GM23338 (cell line): Measurements from ENCODE around the gene CNGB1. TPM values are rescaled to one million over a fixed set of nuclear protein-coding genes. Genes with fewer than 3 reads are reported as not detected.

Experiments used
- ATAC-seq: fragments of 200-7000 bp; cut with Tn5 transposase; 3 replicates; pipeline ENCODE4 v1.9.1; 2020
- DNase-seq: peaks from one replicate; pipeline ENCODE4 v3.0.0-alpha.2; 2015; ENCODE audit warnings: low spot score
- H2AFZ ChIP-seq: fragments of 200-600 bp; sonication (generic); 2 replicates; pipeline ENCODE4 v1.8.0; 2016; ENCODE audit warnings: antibody characterized with exemption, mild to moderate bottlenecking, moderate library complexity
- H3F3A ChIP-seq: fragments of 200-600 bp; sonication (generic); replicated peaks from 2 replicates; pipeline ENCODE4 v1.8.0; 2017; ENCODE audit warnings: antibody characterized with exemption, mixed run types, low read depth
- H3K27ac ChIP-seq: fragments of 200-600 bp; sonication (generic); 2 replicates; pipeline ENCODE4 v1.6.1; 2016; ENCODE audit warnings: low read depth
- H3K27me3 ChIP-seq: fragments of 200-600 bp; sonication (generic); 2 replicates; pipeline ENCODE4 v1.8.0; 2016; ENCODE audit warnings: mild to moderate bottlenecking, mixed run types, moderate library complexity; ENCODE audit not compliant: insufficient read depth
- H3K36me3 ChIP-seq: fragments of 200-600 bp; sonication (generic); 2 replicates; pipeline ENCODE4 v1.8.0; 2016; ENCODE audit warnings: mild to moderate bottlenecking; ENCODE audit not compliant: insufficient read depth
- H3K4me1 ChIP-seq: fragments of 200-600 bp; sonication (generic); 2 replicates; pipeline ENCODE4 v1.8.0; 2016; ENCODE audit warnings: mild to moderate bottlenecking, moderate library complexity; ENCODE audit not compliant: insufficient read depth
- H3K4me2 ChIP-seq: fragments of 200-600 bp; sonication (generic); 2 replicates; pipeline ENCODE4 v1.7.1; 2017; ENCODE audit warnings: mixed run types
- H3K4me3 ChIP-seq: fragments of 200-600 bp; sonication (generic); 2 replicates; pipeline ENCODE4 v1.6.1; 2016; ENCODE audit warnings: mixed run types
- H3K79me2 ChIP-seq: fragments of 200-600 bp; sonication (generic); replicated peaks from 2 replicates; pipeline ENCODE4 v1.8.0; 2017; ENCODE audit warnings: mild to moderate bottlenecking; ENCODE audit not compliant: insufficient read depth
- H3K9me2 ChIP-seq: fragments of 200-600 bp; sonication (generic); 2 replicates; pipeline ENCODE4 v1.8.0; 2017; ENCODE audit not compliant: insufficient read depth
- H4K20me1 ChIP-seq: fragments of 200-600 bp; sonication (generic); replicated peaks from 2 replicates; pipeline ENCODE4 v1.8.0; 2017; ENCODE audit warnings: mild to moderate bottlenecking; ENCODE audit not compliant: insufficient read depth
- H3K27ac Mint-ChIP-seq: 2 replicates; pipeline ENCODE4 v1.8.0; 2020; ENCODE audit warnings: inconsistent platforms, mild to moderate bottlenecking, moderate library complexity, mixed read lengths
- H3K27me3 Mint-ChIP-seq: 3 replicates; pipeline ENCODE4 v1.8.0; 2022; ENCODE audit warnings: low read depth, mild to moderate bottlenecking, moderate library complexity, mixed read lengths, inconsistent platforms; ENCODE audit not compliant: insufficient read depth, poor library complexity
- H3K36me3 Mint-ChIP-seq: 3 replicates; pipeline ENCODE4 v1.8.0; 2021; ENCODE audit warnings: low read depth, mild to moderate bottlenecking, inconsistent platforms, moderate library complexity, mixed read lengths
- H3K4me1 Mint-ChIP-seq: 3 replicates; pipeline ENCODE4 v1.8.0; 2020; ENCODE audit warnings: mild to moderate bottlenecking, inconsistent platforms, mixed read lengths
- H3K4me3 Mint-ChIP-seq: 3 replicates; pipeline ENCODE4 v1.8.0; 2021; ENCODE audit warnings: moderate library complexity, mild to moderate bottlenecking, inconsistent platforms, mixed read lengths
- H3K9me3 Mint-ChIP-seq: 3 replicates; pipeline ENCODE4 v1.8.0; 2020; ENCODE audit warnings: moderate library complexity, mild to moderate bottlenecking, inconsistent platforms, mixed read lengths
- EZH2phosphoT487 ChIP-seq: fragments of 200-600 bp; sonication (generic); IDR thresholded peaks from one replicate; pipeline ENCODE4 v1.8.1; 2018; ENCODE audit warnings: antibody characterized with exemption; ENCODE audit not compliant: unreplicated experiment
- JUNB ChIP-seq: IDR thresholded peaks from one replicate; pipeline ENCODE4 v1.6.1; 2016; ENCODE audit warnings: antibody characterized with exemption; ENCODE audit not compliant: unreplicated experiment
- NANOG ChIP-seq: IDR thresholded peaks from 2 replicates; pipeline ENCODE4 v1.6.1; 2016; ENCODE audit warnings: antibody characterized with exemption, borderline replicate concordance
- REST ChIP-seq: IDR thresholded peaks from one replicate; pipeline ENCODE4 v1.6.1; 2018; ENCODE audit warnings: antibody characterized with exemption; ENCODE audit not compliant: unreplicated experiment
- STAT1 ChIP-seq: IDR thresholded peaks from one replicate; pipeline ENCODE4 v1.6.1; 2016; ENCODE audit warnings: antibody characterized with exemption; ENCODE audit not compliant: unreplicated experiment
- ZNF331 ChIP-seq: fragments of 250-450 bp; sonication (Bioruptor Pico); IDR thresholded peaks from 2 replicates; pipeline ENCODE4 v1.5.0; 2020; ENCODE audit warnings: low read depth, mild to moderate bottlenecking, moderate library complexity
- polyA plus RNA-seq: library from polyadenylated mRNA; unstranded; fragments of >200 nt; fragmentation: Nextera tagmentation; extraction: Ambion mirVana; gene quantifications from 2 replicates; pipeline ENCODE4 v1.2.1, GENCODE V29; 2016
- total RNA-seq: library from RNA; depleted of rRNA; stranded (reverse); fragments of >200 nt; shearing (Covaris generic); gene quantifications from 2 replicates; pipeline ENCODE4 v1.2.3, GENCODE V29; 2014
- TF ChIP-seq, protein P1 (sequence below), 2 experiments: fragments of 200-600 bp in 1 of 2; sonication (generic) in 1 of 2; conservative IDR thresholded peaks; 2 replicates each; pipeline versions ENCODE4 v1.5.1 to v1.6.1; 2016 to 2017; ENCODE audit warnings: antibody characterized with exemption in 2 of 2, low read depth in 2 of 2, mild to moderate bottlenecking in 2 of 2, moderate library complexity in 1 of 2
- TF ChIP-seq, protein P2 (sequence below): IDR thresholded peaks from 2 replicates; pipeline ENCODE4 v1.6.1; 2016; ENCODE audit warnings: antibody characterized with exemption

The CNGB1 gene
- total and polyA plus RNA-seq, 2 experiments from 2014 or later = not detected

DNA sequence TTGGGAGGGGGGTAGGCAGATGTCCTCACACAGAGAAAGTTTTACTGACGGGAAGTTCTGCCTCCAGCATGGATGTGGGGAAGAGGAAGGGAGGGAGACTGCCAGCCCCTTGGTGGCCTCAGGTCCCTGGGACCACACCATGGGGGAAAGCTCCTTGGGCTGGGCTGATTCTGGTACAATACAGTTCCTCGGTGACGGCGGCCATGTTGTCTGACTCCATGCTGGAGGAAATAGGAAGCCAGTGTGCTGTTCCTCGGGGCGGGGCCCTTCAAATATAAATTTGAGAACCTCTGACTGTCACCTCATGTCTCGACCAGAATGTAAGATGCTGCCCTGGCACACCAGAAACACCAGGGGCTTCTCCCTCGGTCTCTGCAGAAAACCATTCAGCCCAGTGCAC, 66.8 kb downstream of the CNGB1 start (continued):
- TF ChIP-seq REST (no peak), ZNF331 (CRISPR knock-in tag) (no peak), EZH2phosphoT487 (no peak), NANOG (no peak)

- Histone ChIP-seq H3K27ac (no peak overlapping the region), H3K9me2 (no peaks in the 10 kb centered on the region), H3K79me2 (no peaks in the 10 kb centered on the region), H3K27me3 (no peaks in the 10 kb centered on the region), H4K20me1 (no peaks in the 10 kb centered on the region), H2AFZ (no peak overlapping the region), H3K4me2 (no peak overlapping the region), H3K36me3 (no peaks in the 10 kb centered on the region), H3F3A (no peaks in the 10 kb centered on the region), H3K4me3 (no peak overlapping the region), H3K4me1 (no peaks in the 10 kb centered on the region)
- Mint-ChIP-seq H3K27ac (no peak overlapping the region), H3K36me3 (no peaks in the 10 kb centered on the region), H3K4me3 (no peak overlapping the region), H3K4me1 (no peaks in the 10 kb centered on the region; the same call in none of the 3 replicates), H3K27me3 (peaks cover 17% of the 10 kb centered on the region), H3K9me3 (no peaks in the 10 kb centered on the region)
- ATAC-seq (no peak), DNase-seq (no peak)
- TF ChIP-seq, protein P1, sequence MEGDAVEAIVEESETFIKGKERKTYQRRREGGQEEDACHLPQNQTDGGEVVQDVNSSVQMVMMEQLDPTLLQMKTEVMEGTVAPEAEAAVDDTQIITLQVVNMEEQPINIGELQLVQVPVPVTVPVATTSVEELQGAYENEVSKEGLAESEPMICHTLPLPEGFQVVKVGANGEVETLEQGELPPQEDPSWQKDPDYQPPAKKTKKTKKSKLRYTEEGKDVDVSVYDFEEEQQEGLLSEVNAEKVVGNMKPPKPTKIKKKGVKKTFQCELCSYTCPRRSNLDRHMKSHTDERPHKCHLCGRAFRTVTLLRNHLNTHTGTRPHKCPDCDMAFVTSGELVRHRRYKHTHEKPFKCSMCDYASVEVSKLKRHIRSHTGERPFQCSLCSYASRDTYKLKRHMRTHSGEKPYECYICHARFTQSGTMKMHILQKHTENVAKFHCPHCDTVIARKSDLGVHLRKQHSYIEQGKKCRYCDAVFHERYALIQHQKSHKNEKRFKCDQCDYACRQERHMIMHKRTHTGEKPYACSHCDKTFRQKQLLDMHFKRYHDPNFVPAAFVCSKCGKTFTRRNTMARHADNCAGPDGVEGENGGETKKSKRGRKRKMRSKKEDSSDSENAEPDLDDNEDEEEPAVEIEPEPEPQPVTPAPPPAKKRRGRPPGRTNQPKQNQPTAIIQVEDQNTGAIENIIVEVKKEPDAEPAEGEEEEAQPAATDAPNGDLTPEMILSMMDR (conservative IDR thresholded peaks at IDR 0.05; ENCODE audit: low read depth in 2 of 2) = no peak
- no peak for TF ChIP-seq JUNB
- no peak for TF ChIP-seq EZH2phosphoT487
- no peak for TF ChIP-seq REST
- no peak for TF ChIP-seq ZNF331 (CRISPR knock-in tag)
- no peak for TF ChIP-seq STAT1
- TF ChIP-seq, protein P2, sequence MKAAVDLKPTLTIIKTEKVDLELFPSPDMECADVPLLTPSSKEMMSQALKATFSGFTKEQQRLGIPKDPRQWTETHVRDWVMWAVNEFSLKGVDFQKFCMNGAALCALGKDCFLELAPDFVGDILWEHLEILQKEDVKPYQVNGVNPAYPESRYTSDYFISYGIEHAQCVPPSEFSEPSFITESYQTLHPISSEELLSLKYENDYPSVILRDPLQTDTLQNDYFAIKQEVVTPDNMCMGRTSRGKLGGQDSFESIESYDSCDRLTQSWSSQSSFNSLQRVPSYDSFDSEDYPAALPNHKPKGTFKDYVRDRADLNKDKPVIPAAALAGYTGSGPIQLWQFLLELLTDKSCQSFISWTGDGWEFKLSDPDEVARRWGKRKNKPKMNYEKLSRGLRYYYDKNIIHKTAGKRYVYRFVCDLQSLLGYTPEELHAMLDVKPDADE = no peak
- no peak for TF ChIP-seq NANOG
Measured at GRCh38 chr16:57903656-57904055, 67.3 kb downstream of the CNGB1 start.
